Skeletal muscle satellite cell (primary cell): ENCODE measurements around the gene RNASEH2B.

Experiments used
- H3K27me3 ChIP-seq: 2 replicates; pipeline ENCODE4 v1.7.0; 2013; ENCODE audit warnings: low read length; ENCODE audit not compliant: control insufficient read depth, insufficient read depth
- H3K36me3 ChIP-seq: 2 replicates; pipeline ENCODE4 v1.7.0; 2013; ENCODE audit warnings: mild to moderate bottlenecking, control low read depth, low read length; ENCODE audit not compliant: insufficient read depth
- H3K4me1 ChIP-seq: 2 replicates; pipeline ENCODE4 v1.7.0; 2013; ENCODE audit warnings: low read length; ENCODE audit not compliant: control insufficient read depth, insufficient read depth
- H3K4me2 ChIP-seq: 2 replicates; pipeline ENCODE4 v1.7.0; 2013; ENCODE audit warnings: mild to moderate bottlenecking, low read length
- H3K4me3 ChIP-seq: 2 replicates; pipeline ENCODE4 v1.7.0; 2013; ENCODE audit warnings: low read length
- H3K9ac ChIP-seq: 2 replicates; pipeline ENCODE4 v1.7.0; 2013; ENCODE audit warnings: mild to moderate bottlenecking, low read depth, low read length, moderate library complexity
- H3K9me3 ChIP-seq: replicated peaks from 2 replicates; pipeline ENCODE4 v1.7.0; 2013; ENCODE audit warnings: mild to moderate bottlenecking, control low read depth, low read length

RNASEH2B gene

DNA sequence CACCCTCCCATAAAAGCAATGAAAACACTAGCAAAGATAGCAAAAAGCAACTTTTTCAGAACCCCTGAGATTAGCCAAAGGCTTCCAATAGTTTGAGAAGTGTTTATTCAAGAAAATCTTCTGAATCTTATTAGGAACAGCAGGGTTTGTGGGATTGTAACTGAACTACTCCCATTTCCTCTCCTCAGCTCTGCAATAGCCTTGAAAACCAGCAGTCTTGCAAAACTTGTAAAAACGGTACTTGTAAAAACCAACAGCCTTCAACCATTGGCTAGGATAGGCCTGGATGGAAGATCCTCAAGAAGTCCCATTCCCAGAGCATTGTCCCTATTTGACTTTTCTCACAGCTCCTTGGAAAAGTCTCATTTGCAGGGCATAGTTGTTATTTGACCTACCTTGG lies 12.1 kb downstream of the RNASEH2B start:
- H3K4me3 ChIP-seq = no peak overlapping the region
- peaks cover 6% of the 10 kb centered on the region for H3K9me3 ChIP-seq
- no peak overlapping the region for H3K4me2 ChIP-seq
- H3K9ac ChIP-seq = no peak overlapping the region
- no peaks in the 10 kb centered on the region for H3K27me3 ChIP-seq
- H3K36me3 ChIP-seq = no peaks in the 10 kb centered on the region
- H3K4me1 ChIP-seq = no peaks in the 10 kb centered on the region

GRCh38 chr13:50923272-50923671 lies 13.7 kb downstream of the RNASEH2B start:
- no peak overlapping the region for H3K9ac ChIP-seq
- no peaks in the 10 kb centered on the region for H3K27me3 ChIP-seq
- no peak overlapping the region for H3K4me3 ChIP-seq
- no peaks in the 10 kb centered on the region for H3K36me3 ChIP-seq
- H3K9me3 ChIP-seq = peaks cover 6% of the 10 kb centered on the region
- no peaks in the 10 kb centered on the region for H3K4me1 ChIP-seq
- H3K4me2 ChIP-seq = no peak overlapping the region

DNA sequence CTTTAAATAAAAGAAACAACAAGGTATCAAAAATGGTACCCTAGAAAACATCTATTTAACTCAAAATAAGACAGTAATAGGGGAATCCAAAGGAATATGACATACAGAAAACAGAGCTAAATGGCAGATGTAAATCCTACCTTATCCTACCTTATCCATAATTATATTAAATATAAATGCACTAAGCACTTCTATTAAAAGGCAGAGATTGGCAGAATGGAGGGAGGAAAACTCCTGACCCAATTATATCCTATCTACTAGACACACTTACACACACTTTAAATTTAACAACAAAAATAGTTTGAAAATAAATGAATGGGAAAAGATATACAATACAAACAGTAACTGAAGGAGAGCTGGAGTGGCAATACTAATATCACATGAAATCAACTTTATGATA lies 14.4 kb downstream of the RNASEH2B start:
- Histone ChIP-seq H3K4me1 (no peaks in the 10 kb centered on the region), H3K9ac (no peak overlapping the region), H3K27me3 (no peaks in the 10 kb centered on the region), H3K36me3 (no peaks in the 10 kb centered on the region), H3K9me3 (peaks cover 6% of the 10 kb centered on the region), H3K4me3 (no peak overlapping the region), H3K4me2 (no peak overlapping the region)

DNA sequence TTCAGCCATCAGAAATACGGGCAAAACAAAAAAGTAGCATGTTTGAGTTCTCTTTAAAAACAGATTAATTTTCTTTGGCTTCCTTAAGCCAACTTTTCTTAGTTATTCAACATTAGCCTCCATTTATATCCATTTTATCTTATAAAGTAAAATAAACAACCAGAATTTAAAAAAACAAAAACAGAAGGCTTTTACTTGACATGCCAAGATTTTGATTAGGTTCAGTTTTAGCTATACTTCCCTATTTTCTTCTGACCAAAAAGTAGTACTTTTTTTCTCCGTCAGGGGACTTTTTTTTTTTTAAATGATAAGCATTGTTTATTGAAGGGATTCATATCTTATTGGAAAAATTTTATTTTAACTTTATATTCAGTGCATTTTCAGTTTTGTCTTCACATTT lies 18.1 kb downstream of the RNASEH2B start:
- no peak overlapping the region for H3K4me2 ChIP-seq
- no peak overlapping the region for H3K9ac ChIP-seq
- H3K4me1 ChIP-seq = no peaks in the 10 kb centered on the region
- H3K4me3 ChIP-seq = no peak overlapping the region
- H3K27me3 ChIP-seq = no peaks in the 10 kb centered on the region
- H3K9me3 ChIP-seq = peaks cover 6% of the 10 kb centered on the region
- H3K36me3 ChIP-seq = no peaks in the 10 kb centered on the region

DNA sequence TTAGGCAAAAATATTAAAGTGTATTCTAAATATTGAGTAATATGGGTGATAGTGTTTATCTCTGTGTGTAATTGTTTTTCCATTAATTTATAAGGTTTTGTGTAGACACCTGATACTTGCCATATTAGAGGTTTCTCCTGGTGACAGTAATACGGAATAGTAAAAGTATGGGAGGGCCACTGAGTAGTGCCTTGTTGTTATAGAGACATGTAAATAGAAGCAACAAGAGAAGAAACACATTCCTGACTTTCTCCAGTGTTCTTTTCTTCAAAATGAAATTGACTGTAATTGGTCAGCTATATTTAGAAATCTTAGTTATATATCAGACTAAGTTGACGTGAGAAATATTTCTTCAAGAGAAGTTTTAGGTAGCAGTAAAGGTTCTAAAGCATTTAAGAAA lies 18.5 kb downstream of the RNASEH2B start:
- no peaks in the 10 kb centered on the region for H3K27me3 ChIP-seq
- no peaks in the 10 kb centered on the region for H3K4me1 ChIP-seq
- no peak overlapping the region for H3K4me3 ChIP-seq
- peaks cover 6% of the 10 kb centered on the region for H3K9me3 ChIP-seq
- H3K9ac ChIP-seq = no peak overlapping the region
- H3K36me3 ChIP-seq = no peaks in the 10 kb centered on the region
- no peak overlapping the region for H3K4me2 ChIP-seq

DNA sequence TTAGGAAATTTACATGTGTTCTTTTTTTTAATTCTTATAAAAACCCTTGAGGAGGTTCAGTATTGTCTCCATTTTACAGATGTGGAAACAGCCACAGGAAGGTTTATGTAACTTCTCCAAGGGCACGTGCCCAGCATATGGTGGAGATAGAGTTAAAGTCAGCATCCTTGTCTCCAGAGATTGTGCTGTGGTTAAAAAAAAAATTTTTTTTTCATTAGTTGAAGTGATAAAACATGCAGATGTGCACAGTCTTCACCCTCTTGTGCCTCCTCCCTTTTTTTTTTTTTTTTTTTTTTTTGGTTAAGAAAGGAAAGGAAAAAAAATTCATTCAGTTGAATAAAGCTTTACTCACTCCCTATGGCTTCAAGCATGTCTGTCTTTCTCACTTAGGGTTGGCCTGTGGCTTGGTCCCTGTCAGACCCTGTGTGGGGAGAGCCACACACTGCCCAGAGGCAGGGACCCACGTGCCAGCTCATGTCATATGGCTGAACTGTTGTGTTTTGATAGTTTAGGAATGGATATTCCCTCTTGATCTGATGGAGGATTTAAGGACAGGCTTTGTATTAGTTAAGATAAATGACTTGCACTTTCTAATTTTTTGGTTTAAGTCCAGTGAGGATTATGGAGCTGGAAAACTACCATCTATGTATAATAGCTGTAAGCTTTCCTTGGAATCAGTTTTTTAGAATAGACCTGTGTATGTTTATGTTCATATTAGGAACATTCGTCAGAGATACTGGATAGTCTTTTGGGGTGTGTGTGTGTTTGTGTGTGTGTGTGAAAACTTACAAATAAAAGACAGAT lies 19.3 kb downstream of the RNASEH2B start:
- no peaks in the 10 kb centered on the region for H3K27me3 ChIP-seq
- no peaks in the 10 kb centered on the region for H3K4me1 ChIP-seq
- H3K9me3 ChIP-seq = peaks cover under 1% of the 10 kb centered on the region
- no peak overlapping the region for H3K9ac ChIP-seq
- no peak overlapping the region for H3K4me2 ChIP-seq
- no peak overlapping the region for H3K4me3 ChIP-seq
- H3K36me3 ChIP-seq = no peaks in the 10 kb centered on the region

DNA sequence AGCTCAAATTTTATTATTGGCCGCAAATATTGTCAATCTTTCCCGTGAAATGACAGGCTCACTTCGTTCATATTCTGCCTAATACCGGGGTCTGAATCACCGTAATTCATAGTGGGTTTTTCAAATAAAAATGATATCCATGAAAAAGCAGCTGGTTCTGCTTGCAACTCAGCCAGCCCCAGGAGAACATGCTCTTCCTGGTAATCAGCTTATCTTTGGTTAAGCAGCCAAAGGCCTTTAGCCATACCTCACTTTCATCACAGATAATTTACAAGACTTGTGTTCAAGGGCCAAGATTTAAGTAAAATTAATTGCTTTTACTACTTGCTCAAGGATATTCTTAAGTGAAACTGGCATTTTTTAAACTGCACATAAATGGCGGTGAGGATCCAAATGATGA lies 22.5 kb downstream of the RNASEH2B start:
- Histone ChIP-seq H3K4me3 (no peak overlapping the region), H3K36me3 (peaks cover 9% of the 10 kb centered on the region), H3K4me2 (no peak overlapping the region), H3K4me1 (no peaks in the 10 kb centered on the region), H3K9ac (no peak overlapping the region), H3K27me3 (no peaks in the 10 kb centered on the region), H3K9me3 (no peaks in the 10 kb centered on the region)

GRCh38 chr13:50934735-50935435 lies 25.3 kb downstream of the RNASEH2B start:
- Histone ChIP-seq H3K4me3 (no peak overlapping the region), H3K9ac (no peak overlapping the region), H3K27me3 (no peaks in the 10 kb centered on the region), H3K4me1 (no peaks in the 10 kb centered on the region), H3K9me3 (no peaks in the 10 kb centered on the region), H3K36me3 (peaks cover 14% of the 10 kb centered on the region), H3K4me2 (no peak overlapping the region)

DNA sequence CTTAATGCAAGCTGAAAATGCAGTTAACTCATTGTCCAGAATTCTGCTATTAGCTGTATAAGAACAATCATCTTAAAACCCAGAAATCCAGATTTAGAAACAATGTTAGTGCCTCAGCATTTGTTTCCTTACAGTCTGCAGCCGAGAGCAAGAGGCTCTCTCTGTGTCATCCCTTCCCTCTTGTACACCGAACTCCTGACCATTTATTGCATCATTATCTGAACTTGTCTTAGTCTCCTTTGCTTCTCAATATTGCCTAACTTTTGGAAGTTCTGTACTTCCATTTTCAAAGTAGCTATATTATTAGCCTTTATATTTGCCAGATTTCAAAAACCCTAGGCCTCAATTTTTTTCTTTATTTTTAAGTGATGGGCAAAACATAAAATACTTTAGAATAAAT lies 27.1 kb downstream of the RNASEH2B start:
- H3K4me1 ChIP-seq = no peaks in the 10 kb centered on the region
- H3K36me3 ChIP-seq = peaks cover 15% of the 10 kb centered on the region
- no peak overlapping the region for H3K4me2 ChIP-seq
- H3K9ac ChIP-seq = no peak overlapping the region
- no peaks in the 10 kb centered on the region for H3K27me3 ChIP-seq
- no peak overlapping the region for H3K4me3 ChIP-seq
- no peaks in the 10 kb centered on the region for H3K9me3 ChIP-seq

DNA sequence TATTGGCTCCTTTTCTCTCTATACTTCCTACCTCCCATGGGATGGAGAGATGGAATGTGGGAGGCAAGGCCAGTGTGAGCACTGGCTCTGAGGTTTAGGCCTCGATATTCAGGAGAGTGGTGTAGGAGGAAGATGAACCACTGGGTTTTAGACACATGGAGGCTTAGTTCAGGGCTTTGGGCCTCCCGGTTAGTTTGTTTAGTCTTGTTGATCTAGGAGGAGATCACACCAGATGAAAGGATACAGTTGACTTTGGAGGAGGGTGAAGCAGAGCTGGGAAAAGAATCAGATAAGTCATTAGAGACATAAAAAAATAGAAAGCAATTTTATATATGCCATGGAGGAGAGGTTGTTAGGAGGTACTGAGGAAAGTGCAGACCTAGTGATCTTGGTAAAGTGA lies 30.9 kb downstream of the RNASEH2B start:
- H3K27me3 ChIP-seq = no peaks in the 10 kb centered on the region

GRCh38 chr13:50941146-50941545 lies 31.6 kb downstream of the RNASEH2B start:
- H3K27me3 ChIP-seq = no peaks in the 10 kb centered on the region
- no peak overlapping the region for H3K4me3 ChIP-seq
- no peak overlapping the region for H3K4me2 ChIP-seq
- H3K36me3 ChIP-seq = peaks cover 8% of the 10 kb centered on the region
- no peaks in the 10 kb centered on the region for H3K9me3 ChIP-seq
- H3K4me1 ChIP-seq = peaks cover 1% of the 10 kb centered on the region
- H3K9ac ChIP-seq = no peak overlapping the region

More for the DNA sequence above, 30.9 kb downstream of the RNASEH2B start:
- no peak overlapping the region for H3K4me3 ChIP-seq
- H3K9ac ChIP-seq = no peak overlapping the region
- peaks cover 9% of the 10 kb centered on the region for H3K36me3 ChIP-seq
- H3K4me1 ChIP-seq = no peaks in the 10 kb centered on the region
- H3K9me3 ChIP-seq = no peaks in the 10 kb centered on the region
- H3K4me2 ChIP-seq = no peak overlapping the region
